ENCODE measurements around the gene CSRNP3.

CSRNP3 gene

GRCh38 chr2:165432234-165432966 lies 37.1 kb upstream of the CSRNP3 start:
- H3K4me3 ChIP-seq (ENCODE audit: low read depth, low read length), result no peak overlapping the region
- no peak for DNase-seq (ENCODE audit: low read depth)
- TF ChIP-seq, protein P1, sequence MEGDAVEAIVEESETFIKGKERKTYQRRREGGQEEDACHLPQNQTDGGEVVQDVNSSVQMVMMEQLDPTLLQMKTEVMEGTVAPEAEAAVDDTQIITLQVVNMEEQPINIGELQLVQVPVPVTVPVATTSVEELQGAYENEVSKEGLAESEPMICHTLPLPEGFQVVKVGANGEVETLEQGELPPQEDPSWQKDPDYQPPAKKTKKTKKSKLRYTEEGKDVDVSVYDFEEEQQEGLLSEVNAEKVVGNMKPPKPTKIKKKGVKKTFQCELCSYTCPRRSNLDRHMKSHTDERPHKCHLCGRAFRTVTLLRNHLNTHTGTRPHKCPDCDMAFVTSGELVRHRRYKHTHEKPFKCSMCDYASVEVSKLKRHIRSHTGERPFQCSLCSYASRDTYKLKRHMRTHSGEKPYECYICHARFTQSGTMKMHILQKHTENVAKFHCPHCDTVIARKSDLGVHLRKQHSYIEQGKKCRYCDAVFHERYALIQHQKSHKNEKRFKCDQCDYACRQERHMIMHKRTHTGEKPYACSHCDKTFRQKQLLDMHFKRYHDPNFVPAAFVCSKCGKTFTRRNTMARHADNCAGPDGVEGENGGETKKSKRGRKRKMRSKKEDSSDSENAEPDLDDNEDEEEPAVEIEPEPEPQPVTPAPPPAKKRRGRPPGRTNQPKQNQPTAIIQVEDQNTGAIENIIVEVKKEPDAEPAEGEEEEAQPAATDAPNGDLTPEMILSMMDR (conservative IDR thresholded peaks at IDR 0.05; ENCODE audit: low read depth, low read length), result no peak

GRCh38 chr2:165434865-165435496 lies 34.5 kb upstream of the CSRNP3 start:
- no peak overlapping the region for H3K4me3 ChIP-seq (ENCODE audit: low read depth, low read length)
- TF ChIP-seq, protein P1 (conservative IDR thresholded peaks at IDR 0.05; ENCODE audit: low read depth, low read length), result no peak
- no peak for DNase-seq (ENCODE audit: low read depth)

DNA sequence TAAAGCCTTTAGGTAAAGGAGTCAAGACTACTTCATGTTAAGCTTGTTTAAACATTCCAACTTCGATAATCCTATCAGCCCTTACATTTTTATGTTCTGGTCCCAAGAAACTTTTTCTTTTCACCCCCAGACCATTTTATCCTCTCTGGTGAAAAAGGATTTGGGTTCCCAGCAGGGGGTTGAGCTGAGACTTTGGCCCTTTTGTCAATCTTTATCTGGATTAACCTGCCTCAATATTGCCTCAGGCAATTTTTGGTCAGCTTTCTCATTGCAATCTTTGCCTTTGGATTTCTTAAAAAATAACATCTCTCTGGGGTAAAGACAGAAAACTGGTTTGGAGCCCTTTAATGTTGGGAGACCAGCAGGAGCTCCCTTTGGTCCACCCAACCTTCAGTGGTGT lies 33.9 kb upstream of the CSRNP3 start:
- no peak overlapping the region for H3K4me3 ChIP-seq (ENCODE audit: low read depth, low read length)
- DNase-seq (ENCODE audit: low read depth), result no peak
- TF ChIP-seq, protein P1 (conservative IDR thresholded peaks at IDR 0.05; ENCODE audit: low read depth, low read length), result no peak

- TF ChIP-seq, protein P1 (conservative IDR thresholded peaks at IDR 0.05; ENCODE audit: low read depth, low read length), result no peak
- no peak overlapping the region for H3K4me3 ChIP-seq (ENCODE audit: low read depth, low read length)
- DNase-seq (ENCODE audit: low read depth), result no peak
These were observed 32.9 kb upstream of the CSRNP3 start for GRCh38 chr2:165436559-165436958.

DNA sequence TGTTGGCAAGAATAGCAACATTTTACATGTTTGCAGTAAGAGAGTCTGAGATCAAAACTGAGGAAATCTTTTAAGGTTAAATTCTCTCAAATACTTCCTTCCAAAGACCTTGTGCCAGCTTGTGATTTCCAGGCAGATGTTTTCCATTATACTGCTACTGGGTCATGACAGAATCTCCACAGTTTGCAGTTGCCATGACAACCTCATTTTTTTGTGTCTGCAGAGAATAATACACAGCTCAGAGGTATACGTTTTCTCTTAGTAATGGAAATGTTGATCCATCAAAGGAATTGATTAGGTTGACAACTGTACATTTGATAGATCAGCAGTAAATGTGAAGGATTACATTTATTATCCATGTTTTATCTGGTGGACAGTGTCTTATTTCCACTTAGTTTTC lies 29.1 kb upstream of the CSRNP3 start:
- no peak overlapping the region for H3K4me3 ChIP-seq (ENCODE audit: low read depth, low read length)
- TF ChIP-seq, protein P1 (conservative IDR thresholded peaks at IDR 0.05; ENCODE audit: low read depth, low read length), result no peak
- peak; percentile 69 for DNase-seq (ENCODE audit: low read depth)

GRCh38 chr2:165443511-165443910 lies 26.0 kb upstream of the CSRNP3 start:
- H3K4me3 ChIP-seq (ENCODE audit: low read depth, low read length), result no peak overlapping the region
- no peak for DNase-seq (ENCODE audit: low read depth)

More at GRCh38 chr2:165443511-165443910, 26.0 kb upstream of the CSRNP3 start:
- TF ChIP-seq, protein P1 (conservative IDR thresholded peaks at IDR 0.05; ENCODE audit: low read depth, low read length), result no peak
